ENCODE results near the gene CD1D. TPM values are rescaled to one million over a fixed set of nuclear protein-coding genes. Genes with fewer than 3 reads are reported as not detected.
"Not testable (repeated sequence)": the region's sequence is repeated elsewhere in the genome, so short reads cannot be mapped to it uniquely, and the experiment has no call there.

Gene CD1D
- total RNA-seq, 1 donor from 2014 or later, result 0.44 TPM

- ATAC-seq, result not testable (repeated sequence)
Measured at GRCh38 chr1:158176849-158177699, 3.6 kb upstream of the CD1D start.

GRCh38 chr1:158177700-158178450 lies 2.8 kb upstream of the CD1D start:
- ATAC-seq, result peak; percentile 93

GRCh38 chr1:158179301-158180041 lies 1.2 kb upstream of the CD1D start:
- ATAC-seq, result peak; percentile 40

DNA sequence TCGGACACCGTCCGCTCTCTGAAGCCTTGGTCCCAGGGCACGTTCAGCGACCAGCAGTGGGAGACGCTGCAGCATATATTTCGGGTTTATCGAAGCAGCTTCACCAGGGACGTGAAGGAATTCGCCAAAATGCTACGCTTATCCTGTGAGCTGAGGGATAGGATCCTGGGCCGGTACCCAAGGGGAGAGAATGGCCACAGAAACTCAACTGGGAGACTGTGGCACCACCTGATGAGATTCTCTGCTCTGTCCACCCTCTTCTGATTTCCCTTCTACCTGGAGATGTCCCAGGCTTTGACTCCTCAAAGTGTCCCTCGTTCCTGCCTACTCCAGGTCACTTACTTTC lies 855 bp downstream of the CD1D start:
- no peak for ATAC-seq

DNA sequence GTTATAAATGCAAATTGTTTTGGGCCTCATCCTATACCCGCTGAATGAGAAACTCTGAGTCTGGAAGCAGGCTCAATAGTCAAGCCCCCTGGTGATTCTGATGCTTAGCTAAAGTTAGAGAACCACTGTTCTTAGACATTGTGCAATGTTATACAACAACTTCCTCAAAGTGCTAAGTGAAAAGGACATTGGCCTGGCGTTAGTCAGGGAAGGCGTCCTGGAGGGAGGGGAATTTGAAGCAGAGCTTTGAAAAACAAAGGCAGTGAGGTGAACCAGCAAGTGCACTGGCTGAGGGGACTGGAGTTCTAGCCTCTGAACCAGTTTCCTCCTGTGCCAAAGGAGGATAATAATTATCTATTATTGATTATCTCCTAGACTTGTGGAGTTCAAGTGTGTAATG lies 5.1 kb downstream of the CD1D start:
- no peak for ATAC-seq

DNA sequence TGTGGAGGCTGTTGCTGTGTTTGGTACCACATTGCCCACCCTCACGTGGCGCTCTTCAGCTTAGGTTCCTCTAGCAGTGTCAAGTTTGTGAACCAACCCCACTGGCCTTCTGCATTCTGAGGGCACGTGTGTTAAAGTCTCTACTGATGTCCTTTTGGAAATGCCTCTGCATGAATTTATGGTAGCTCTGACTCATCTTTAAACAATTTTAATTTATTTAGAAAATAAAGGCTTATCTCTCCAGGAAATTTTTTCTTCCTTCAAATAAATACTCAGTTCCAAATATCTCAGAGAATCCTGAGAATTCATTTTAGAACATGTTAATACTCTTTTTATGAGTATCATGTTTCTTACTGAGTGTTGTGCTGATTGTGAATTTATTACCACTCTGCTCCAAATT lies 5.5 kb downstream of the CD1D start:
- ATAC-seq, result no peak

GRCh38 chr1:158188611-158189010 lies 7.9 kb downstream of the CD1D start:
- no peak for ATAC-seq

DNA sequence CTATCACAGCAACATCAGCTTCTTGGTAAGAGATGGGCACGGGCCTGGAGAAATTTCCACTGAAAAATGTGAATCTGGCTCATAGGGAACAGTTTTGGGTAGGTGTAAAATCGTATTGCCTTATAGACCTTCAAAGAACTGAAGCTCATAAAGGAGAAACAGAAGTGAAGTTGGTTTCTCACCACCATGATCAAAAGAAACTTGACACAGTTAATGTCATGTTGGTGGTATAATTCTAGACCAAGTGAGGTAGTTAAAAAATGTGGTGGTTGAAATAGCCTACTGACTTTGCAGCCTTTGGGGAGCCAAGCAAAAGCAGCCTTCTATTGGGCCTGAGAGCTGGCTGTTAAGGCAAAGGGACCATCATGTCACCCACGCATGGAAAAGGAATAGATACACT lies 8.9 kb downstream of the CD1D start:
- ATAC-seq, result no peak

DNA sequence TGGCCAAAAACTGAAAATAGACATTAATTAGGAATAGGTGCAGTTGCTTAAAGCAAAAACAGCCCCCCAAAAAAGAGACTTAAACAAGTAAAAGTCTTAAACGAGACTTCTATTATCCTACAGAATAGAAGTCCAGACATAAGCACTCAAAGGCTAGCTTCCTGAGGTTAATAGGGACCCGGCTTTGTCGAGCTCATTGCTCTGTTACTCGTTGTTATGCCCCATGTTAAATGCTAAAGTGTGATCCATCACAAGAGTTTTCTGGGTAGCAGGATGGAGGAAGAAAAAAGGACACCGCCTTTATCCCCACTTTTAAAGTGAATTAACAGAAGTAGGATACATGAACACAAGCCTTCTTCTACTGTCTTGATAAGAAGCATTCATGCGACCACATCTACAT lies 10.6 kb downstream of the CD1D start:
- ATAC-seq, result no peak

GRCh38 chr1:158196461-158196860 lies 15.8 kb downstream of the CD1D start:
- ATAC-seq, result no peak

GRCh38 chr1:158199849-158200248 lies 19.2 kb downstream of the CD1D start:
- peak; percentile 73 for ATAC-seq

DNA sequence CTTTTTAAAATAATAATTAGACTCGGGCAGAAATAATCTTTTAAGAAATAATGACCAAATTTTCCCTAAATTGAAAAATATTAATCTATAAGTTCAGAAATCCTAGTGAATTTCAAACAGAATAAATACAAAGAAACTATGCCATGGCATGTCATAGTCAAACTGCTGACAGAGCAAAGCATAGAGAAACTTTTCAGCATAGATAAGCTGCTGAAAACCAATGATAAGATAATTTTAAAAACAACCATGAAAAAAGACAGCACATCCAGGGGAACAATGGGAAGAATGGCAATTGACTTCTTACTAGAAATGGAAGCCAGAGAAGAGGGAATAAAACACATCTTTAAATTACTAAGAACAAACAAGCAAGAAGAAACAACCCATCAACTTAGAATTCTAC lies 19.8 kb downstream of the CD1D start:
- no peak for ATAC-seq

- no peak for ATAC-seq
Measured at GRCh38 chr1:158203693-158204457, 23.2 kb downstream of the CD1D start.

DNA sequence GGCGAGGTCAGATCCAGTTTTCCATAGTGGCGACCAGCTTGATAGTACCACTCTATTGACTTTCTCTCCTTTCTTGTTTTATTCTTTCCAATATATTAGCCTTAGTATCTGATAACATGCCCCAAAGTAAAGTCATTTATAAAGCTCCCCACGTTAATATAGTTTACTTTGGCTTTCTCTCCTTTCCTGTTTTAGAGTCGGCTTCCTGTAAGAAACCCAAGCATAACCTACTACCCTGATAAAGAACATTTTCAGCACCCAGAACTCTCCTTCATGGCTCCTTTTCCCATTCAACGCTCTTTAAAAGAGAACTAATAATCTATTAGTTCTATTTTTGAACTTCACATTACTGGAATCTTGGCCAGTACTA lies 23.7 kb downstream of the CD1D start:
- no peak for ATAC-seq

DNA sequence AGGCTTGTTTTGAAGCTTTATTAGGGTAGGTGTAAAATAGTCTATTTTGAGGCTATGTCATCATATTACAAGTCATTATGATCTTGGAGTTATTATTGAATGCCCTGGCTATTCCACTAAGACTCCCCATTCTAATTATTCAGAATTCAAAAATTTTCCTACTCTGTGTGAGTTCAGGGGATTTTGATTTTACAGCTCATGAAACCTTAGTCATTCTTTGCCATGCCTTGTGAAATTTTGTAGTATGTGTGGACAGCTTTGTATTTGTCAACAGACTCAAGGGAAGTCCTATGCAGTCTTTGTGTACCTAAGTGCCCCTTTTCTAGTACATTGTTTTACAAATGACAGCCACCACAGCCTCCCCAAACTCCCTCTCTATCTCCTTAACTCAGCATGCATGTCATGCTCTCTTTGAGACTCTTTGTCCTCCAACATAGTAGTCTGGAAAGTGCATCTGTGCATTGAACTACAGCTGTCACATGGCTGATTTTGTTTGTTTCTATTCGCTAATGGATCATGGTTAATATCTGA lies 28.0 kb downstream of the CD1D start:
- no peak for ATAC-seq

- ATAC-seq, result peak; percentile 25
Measured at GRCh38 chr1:158212320-158212719, 31.6 kb downstream of the CD1D start.

DNA sequence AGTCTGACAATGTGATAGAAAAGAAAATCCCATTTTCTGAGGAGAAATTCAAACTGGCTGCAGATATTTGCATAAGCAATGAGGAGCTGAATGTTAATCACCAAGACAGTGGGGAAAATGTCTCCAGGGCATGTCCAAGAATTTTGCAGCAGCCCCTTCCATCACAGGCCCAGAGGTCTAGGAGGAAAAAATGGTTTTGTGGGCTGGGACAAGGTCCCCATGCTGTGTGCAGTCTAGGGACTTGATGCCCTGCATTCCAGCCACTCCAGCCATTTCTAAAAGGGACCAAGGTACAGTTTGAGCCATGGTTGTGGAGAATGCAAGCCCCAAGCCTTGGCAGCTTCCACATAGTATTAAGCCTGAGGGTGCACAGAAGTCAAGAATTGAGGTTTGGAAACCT lies 42.8 kb downstream of the CD1D start:
- ATAC-seq, result not testable (repeated sequence)

- ATAC-seq, result no peak
Measured at GRCh38 chr1:158227904-158228623, 47.4 kb downstream of the CD1D start.

All from esophagus mucosa (tissue), 1 donor.